Hepatic stellate cell (primary cell): ENCODE data around the gene TRPM2.

ENCODE experiments used
- DNase-seq: peaks from one replicate; pipeline ENCODE4 v3.0.0; 2011; ENCODE audit warnings: low spot score

The TRPM2 gene

DNA sequence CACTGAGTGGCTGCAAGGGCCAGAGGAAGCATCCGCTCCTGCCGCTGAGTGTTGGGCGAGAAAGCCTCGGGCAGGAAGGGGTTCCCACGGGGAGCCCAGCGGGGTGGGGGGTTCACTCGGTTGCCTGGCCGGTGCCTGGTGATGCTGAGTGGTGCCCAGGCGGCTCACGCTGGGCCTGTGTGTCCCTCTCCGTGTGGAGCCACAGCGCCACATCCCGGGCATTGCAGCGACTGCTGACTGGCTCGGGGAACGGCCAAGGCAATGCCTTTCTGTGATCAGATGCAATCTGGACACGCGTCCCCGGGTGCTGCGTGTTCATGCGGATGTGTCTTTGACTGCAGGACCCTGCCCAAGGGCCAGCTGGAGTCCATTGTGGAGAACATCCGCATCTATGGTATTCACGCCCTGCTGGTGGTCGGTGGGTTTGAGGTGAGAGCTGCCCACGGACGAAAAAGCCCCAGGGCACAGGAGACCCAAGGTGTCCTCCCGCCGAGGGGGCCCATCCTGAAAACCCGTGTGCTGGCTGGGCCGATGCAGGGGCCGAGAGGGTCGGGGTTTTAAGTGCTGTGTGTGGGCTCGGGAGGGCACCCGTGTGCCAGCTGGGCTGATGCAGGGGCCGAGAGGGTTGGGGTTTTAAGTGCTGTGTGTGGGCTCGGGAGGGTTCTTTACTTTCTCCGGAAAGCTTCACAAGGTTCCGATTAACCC lies 30.6 kb upstream of the TRPM2 start:
- no peak for DNase-seq

DNA sequence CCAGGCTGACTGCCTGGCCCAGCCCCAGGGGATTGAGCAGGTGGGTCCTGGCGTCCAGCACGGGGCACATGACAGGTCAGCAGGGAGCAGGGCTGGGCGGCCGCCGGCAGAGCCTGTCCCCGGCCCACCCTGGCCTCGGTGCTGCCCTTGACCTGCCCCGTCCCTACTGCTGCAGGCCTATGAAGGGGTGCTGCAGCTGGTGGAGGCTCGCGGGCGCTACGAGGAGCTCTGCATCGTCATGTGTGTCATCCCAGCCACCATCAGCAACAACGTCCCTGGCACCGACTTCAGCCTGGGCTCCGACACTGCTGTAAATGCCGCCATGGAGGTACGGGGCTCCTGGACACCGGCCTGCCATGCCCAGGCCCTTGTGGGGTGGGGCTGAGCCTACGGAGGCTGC lies 29.8 kb upstream of the TRPM2 start:
- no peak for DNase-seq

DNA sequence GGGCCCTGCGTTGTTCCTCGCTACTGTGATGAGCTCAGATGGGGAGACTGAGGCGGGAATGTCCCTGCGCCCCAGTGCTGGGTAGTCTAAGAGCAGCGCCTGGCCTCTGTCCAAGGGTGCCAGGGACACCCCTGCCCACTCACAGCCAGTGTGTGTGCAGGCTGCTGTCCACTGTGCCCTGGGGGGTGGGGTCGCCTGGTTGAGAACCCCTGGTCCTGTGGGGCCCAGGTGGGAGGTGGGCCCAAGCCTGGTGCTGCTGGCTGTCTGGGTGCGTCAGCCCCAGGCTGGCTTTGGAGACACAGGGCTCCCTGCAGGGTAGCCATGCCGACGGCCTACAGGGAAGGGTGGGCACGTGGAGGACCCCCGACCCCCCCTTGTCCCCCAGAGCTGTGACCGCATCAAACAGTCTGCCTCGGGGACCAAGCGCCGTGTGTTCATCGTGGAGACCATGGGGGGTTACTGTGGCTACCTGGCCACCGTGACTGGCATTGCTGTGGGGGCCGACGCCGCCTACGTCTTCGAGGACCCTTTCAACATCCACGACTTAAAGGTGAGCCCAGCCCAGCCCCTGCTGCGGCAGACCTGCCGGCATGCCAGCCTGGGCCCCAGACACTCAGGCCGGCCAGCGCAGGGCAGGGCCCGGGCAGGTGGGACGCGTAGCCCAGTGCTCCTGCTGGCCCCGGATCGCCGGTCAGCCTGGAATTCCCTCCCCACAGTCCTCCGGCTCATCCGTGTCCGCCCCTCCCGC lies 29.1 kb upstream of the TRPM2 start:
- DNase-seq, result no peak

DNA sequence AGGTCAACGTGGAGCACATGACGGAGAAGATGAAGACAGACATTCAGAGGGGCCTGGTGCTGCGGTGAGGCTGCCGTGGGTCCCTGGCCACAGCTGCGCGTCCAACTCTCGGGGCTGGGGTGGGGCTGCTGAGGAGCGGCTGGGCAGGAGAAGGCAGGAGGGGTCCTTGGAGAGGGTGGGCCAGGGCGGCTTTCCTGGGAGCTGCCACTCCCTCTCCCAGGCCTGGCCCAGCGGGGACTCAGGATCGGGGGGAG lies 28.6 kb upstream of the TRPM2 start:
- no peak for DNase-seq

DNA sequence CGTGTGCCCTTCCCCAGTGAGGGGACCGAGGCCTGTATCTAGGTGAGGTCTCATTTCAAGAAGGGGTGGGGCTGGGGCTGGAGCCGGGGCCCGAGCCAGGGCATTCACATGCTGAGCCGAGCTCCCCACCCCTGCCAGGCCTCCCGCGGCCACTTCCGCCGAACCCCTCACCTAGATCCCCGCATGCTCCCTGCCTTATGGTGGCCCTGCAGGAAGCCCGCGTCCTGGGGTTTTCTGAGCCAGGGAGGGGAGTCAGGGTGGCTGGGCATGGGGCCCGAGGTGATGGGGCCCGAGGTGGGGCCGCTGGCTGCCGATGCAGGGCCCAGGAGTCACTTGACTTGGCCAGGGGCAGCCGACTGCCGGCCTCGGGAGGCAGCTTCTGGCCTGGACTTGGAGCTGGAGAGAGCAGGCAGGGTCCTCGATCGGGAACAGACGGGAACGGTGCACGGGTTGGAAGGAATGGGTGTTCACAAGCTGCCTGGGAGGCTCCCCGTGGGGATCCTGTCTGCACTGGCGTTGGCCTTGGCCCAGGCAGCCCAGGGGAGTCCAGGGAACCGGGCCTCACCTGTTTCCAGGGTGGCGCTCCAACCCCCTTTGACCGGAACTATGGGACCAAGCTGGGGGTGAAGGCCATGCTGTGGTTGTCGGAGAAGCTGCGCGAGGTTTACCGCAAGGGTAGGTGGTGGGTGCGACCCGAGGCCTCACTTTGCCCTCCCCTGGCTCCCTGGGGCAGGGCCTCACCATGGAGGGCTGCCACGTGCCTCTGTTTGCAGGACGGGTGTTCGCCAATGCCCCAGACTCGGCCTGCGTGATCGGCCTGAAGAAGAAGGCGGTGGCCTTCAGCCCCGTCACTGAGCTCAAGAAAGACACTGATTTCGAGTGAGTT lies 27.8 kb upstream of the TRPM2 start:
- no peak for DNase-seq

DNA sequence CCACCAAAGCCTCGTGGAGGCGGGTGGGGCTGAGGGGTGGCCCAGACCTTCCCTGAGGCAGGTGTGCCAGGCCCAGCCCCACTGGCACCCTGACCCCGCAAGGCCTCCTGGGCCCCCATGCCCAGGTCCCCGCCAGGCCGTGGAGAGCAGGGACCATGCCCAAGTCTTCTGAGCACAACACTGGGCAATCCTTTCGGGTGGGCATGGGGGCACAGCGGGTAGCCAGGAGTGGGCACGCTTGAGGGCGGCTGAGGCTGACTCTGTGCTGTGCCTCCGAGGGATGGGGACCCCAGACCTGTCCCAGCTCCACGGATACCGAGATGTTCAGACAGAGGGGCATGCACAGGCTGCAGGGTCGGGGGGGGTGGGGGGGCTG lies 27.2 kb upstream of the TRPM2 start:
- no peak for DNase-seq

DNA sequence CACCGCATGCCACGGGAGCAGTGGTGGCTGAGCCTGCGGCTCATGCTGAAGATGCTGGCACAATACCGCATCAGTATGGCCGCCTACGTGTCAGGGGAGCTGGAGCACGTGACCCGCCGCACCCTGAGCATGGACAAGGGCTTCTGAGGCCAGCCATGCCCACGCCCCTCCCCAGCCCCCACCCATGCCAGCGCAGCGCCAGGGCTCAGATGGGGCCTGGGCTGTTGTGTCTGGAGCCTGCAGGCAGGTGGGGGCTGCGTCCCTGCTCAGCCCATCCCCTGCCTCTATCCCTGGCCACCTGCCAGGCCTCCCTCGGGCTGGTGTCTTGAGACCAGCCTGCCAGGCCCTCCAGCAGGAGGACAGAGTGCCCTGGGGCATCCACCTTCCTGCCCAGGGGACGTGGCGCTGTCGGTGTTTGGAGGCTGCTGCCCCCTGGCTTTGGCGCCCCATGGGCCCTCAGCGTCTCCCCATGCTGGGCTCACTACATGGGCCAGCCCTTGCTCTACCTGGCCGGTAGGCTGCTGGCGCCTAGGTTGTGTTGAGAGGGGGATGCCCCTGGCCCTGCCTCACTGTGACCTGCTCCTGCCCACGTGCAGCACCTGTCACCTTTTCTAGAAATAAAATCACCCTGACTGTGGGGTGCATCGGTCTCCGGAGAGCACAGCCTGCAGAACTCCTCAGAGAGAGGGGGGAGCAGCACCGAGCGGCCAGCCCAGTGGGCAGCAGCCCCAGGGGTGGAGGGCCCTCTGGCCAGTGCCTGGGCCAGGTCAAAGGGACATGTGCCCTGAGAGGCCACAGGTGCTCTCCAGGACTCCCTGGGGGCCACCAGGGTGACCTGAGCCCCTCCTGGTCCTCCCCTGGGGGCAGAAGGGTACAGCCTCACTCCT lies 26.5 kb upstream of the TRPM2 start:
- DNase-seq, result no peak

DNA sequence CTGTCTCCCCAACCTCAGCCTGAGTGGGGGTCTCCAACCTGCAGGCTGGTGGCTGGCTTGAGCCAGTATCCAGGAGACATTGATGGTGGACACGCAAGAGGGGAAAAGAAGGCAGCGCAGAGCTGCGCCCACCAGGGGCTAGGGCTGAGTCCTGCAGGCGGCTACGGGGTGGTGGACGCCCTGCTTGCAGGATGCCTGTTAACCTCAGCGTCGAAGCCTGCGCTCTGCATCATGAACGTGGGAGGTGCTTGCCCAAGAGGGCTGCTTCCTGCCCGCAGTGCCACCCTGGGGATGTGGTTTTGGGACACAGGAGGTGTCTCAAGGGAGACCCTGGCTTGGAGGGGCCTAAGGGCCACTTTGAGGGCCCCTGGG lies 25.8 kb upstream of the TRPM2 start:
- DNase-seq, result no peak

DNA sequence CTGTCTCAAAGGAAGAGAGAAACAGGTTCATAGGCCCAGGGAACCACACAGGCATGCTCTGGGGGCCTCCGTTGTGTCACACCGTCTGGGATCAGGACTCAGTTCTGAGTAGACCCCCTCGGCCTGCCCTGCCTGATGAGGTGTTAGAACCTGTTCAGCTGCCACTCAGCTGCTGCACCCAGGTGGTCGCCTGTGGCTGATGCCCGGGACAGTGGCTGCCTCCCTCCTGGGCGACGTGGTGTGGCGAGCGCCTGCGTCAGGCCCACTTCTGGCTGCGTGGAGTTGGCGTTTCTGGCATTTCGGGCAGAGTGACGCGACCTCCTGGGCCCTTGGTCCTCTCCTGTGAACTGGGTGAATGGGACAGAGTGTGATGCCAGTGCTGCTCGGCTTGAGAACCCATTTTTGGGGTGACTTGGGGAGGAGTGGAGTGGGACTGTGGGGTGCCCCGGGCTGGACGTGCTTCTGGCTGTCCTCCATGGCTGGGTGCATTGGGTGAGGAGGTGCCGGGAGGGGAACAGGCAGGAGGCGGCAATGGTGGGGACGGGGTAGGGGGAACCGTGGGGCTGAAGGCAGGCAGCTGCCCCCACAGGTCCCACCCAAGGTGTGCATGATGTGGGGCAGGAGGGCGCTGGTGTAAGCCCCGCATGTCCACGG lies 25.1 kb upstream of the TRPM2 start:
- no peak for DNase-seq

DNA sequence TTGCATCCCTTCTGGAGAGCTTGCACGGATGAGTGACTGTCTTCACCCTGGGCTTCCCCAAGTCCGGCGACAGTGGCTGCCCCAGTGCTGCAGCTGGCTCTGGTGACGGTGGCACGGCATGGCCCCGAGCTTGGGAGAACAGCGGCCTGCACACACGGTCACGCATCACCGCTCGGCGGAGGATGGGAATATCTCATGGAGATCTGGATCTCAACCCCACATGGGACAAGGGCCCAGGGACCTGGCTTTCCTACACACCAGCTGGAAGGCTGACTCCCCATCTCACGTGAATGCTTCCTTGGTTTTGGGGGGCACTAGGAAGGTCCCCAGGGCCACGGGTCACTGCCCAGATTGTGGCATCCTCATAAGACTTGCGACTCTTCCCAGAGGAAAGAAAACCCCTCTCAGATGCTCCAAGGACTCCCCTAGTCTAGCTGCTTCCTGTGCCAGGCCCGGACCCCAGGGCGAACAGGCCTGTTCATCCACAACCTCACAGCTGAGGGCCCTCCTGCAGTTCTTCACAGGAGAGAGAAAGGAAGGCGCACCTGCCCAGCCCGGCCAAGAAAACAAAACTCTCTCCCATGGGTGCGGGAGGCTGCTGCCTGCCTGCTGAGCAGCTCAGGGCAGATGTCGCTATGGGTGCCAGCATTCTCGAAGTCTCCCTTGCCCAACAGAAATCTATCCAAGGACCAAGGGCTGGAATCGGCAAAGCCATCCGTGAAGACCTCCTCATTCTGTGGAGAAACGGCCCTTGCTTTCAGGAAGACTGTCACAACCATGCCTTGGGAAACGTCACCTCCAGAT lies 24.1 kb upstream of the TRPM2 start:
- DNase-seq, result no peak

DNA sequence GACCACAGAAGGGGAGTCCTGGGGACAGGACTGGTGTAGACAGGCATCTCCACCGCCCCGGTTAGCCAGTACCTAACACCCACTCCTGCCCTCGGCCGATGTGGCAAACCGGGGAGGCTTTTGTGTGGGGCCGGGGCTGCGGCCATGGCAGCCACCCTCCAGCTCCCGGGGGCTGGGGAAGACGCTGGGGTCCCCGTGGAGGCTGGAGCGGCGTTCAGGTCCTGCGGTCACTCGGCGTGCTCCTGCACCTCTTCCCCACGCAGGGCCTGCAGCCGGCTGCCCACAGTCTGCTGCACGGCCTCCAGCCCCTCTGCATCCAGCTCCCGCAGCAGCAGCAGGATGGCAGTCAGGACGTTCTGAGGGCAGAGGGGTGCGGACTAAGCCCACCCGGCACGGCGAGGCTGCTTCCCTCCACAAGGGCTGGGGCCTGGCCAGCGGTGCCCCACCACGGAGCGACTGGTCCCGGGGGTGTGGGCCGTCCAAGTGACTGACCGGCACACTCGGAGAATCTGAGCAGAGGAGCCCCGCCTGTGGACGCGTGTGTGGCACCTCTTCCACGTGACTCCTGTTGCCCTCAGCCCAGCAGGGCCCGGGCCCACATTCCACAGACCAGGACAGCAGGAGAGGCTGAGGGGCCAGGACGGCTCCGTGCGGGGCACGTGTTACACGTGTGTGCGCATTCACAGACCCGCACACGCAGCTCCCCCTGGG lies 23.3 kb upstream of the TRPM2 start:
- DNase-seq, result no peak

DNA sequence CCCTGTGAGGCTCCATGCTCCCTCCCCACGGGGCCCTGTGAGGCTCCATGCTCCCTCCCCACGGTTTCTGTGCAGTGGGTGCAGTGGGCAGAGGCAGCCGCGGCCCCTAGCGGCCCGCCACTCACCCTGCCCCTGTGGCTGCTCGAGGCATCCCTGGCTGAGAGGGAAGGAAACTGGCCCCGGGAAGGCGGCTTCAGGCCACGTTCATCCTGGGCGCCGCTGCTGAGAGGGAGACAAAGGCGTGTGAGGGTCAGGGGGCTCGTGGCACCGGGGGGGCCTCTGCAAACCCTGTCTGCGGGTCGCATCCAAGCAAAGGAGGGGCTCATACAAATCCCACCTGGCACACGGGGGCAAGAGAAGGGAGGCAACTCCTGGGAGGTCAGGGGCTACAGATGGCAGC lies 22.7 kb upstream of the TRPM2 start:
- DNase-seq, result no peak

DNA sequence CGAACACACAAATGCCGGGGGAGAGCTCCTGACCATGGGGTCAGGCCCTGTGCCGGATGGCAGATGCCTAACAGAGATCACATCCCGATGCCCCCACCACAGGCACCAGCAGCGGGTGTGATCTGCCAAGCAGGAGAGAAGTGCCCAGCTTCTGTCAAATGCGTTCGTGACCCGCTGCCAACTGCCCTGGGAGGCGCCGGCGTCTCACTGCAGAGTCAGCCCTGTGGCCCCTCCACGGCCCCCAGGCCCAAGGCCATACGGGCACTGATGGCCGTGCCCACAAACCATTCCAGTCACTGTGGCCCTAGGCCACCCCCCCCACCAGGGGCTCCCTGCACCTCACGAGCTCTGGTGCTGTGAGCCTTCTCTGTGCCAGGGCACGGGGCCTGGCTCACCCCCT lies 22.2 kb upstream of the TRPM2 start:
- DNase-seq, result no peak

DNA sequence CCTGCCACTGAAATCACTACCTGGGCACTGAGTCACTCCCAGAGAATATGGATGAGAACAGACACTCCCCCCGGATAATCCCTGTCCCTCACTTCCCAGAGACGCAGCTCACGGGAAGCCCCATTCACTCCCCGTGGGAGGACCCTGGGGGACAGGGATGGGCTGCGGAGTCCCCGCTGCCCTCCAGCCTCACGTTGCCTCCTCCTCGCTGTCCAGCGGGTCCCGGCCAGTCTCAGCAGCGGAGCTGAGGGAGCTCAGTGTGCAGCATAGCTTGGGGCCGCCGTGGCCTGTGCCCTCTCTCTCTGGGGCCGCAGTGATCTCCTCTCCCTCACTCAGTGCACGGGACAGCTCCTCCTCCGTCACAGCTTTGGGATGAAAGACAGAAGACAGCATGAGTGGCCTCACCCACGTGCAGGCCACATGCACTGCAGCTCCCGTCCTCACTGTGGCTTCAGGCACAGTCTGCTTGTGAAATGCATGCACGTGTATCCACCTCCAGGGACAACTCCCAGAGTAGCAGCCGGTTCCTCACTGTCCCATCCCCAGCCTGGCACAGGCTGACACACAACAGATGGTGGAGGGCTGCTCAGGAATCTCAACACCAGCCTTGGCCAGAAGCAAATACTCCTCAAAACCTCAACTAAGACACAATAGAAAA lies 21.6 kb upstream of the TRPM2 start:
- DNase-seq, result no peak

DNA sequence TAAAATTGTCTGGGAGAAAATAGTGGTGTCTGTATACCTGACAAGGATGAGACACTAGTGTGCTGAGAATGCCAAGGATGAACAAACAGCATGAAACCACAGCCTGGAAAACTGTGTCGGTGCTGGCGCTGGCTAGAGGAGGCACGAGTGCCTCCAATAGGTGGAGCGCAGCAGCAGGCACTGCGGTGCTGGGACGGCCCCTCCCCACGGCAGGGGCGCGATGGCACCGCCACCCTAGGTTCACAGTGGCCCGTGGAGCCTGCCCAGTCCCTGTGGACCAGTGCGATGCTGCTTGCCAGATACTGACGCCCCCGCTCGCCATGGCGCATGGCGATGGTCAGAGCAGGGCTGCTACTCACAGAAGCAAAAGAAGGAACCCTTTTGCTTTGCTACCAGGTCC lies 21.0 kb upstream of the TRPM2 start:
- no peak for DNase-seq

DNA sequence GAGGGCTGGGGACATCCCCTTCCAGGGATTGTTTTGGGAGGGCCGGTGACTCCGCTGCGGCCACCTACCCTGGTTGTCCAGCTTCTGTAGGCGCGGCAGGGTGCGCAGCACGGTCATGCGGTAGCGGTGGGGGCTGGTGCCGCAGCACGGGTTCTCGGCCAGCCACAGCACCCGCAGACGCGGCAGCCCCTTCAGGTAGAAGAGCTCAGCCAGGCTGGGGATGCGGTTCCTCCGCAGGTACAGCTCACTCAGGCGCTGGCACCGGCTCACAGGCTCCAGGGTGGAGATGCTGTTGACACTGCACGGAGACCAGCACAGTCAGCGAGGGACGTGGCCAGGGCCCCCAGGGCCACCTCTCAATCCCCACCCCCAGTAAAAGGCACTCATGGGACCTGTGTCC lies 20.5 kb upstream of the TRPM2 start:
- no peak for DNase-seq

DNA sequence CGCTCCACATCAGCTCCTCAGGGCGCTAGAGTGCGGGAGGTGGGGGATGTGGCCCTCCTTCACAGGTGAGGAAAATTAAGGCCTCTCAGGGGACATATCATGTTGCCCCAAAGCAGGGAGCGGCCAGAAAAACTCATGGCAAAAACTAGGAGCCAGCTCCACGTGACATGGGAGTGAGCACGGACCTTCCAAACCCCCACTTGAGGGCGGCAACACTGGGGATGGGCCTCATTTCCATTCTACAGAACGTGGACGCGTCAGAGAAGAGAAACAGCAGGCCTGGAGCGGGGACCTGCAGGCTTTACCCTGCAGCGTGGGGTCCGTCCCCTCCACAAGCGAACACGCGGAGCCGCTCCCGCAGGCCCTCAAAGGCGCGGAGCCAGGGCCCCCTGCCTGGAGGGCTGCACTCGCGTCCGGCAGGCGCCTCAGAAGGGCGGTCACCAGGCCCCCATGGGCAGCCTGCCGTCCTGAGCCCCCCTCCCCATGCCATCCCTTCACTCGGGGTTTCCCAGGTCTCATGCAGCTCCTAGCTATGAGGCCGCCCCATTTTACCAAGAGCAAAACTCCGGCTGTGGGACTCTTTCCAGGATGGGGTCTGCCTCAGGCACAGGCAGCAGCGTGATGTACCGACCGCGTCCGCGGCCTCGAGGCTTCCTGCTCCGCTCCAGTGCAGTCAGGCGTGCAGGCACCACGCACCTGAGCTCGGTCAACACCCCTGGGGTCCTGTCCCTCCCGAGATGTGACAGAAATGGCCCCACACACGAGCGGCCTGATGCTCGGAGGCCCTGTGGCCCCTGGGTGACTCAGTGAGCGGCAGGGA lies 19.7 kb upstream of the TRPM2 start:
- no peak for DNase-seq

DNA sequence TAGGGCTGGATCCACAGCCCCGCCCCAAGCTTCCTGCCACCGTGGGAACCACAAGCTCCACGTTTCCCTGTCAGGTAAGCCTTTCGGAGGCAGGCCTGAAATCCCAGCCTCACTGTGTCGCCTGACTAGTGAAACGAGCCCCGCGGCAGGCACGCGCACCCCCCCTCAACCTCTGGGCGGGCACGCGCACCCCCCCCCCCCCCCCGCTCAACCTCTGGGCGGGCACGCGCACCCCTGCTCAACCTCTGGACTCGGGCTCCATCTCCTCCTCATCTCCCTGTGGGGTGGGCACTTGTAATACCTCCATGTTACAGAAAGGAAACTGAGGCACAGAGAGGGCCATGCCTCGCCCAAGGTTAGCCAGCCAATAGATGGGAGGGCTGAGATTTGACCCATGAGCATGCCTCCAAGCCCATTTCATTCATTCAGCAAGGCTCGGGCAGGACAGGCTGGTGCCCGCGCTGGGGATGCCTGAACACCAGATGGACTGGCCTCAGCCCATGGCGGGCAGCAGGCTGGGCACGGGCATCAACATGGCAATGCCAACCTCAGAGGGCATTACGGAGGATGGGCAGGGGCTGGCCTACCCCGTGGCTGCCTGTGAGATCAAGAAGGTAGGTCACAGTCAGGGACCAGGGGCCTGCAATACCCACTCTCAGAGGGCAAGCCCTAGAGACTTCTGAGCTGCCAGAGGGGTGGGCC lies 18.9 kb upstream of the TRPM2 start:
- DNase-seq, result no peak
